Osteoblast (primary cell): ENCODE data around the gene ZC3H18. TPM values are rescaled to one million over a fixed set of nuclear protein-coding genes. Genes with fewer than 3 reads are reported as not detected.

Experiments
- DNase-seq: peaks from one replicate; pipeline ENCODE4 v3.0.0; 2011; ENCODE audit warnings: low spot score, mixed read lengths; ENCODE audit not compliant: insufficient read length; ENCODE audit errors: missing footprints
- H2AFZ ChIP-seq: 2 replicates; pipeline ENCODE4 v1.6.0; 2011; ENCODE audit warnings: mild to moderate bottlenecking, low read length
- H3K27ac ChIP-seq: 2 replicates; pipeline ENCODE4 v1.5.1; 2011; ENCODE audit warnings: mild to moderate bottlenecking, low read depth, low read length, moderate library complexity
- H3K27me3 ChIP-seq: 2 replicates; pipeline ENCODE4 v1.6.0; 2012; ENCODE audit warnings: mild to moderate bottlenecking, control low read depth, inconsistent platforms, low read length, moderate library complexity; ENCODE audit not compliant: insufficient read depth
- H3K36me3 ChIP-seq: 2 replicates; pipeline ENCODE4 v1.5.1; 2011; ENCODE audit warnings: mild to moderate bottlenecking, low read length, control low read depth, moderate library complexity; ENCODE audit not compliant: insufficient read depth
- H3K4me1 ChIP-seq: 2 replicates; pipeline ENCODE4 v1.5.1; 2011; ENCODE audit warnings: mild to moderate bottlenecking, low read length, control low read depth, moderate library complexity; ENCODE audit not compliant: insufficient read depth
- H3K4me2 ChIP-seq: 2 replicates; pipeline ENCODE4 v1.6.0; 2011; ENCODE audit warnings: mild to moderate bottlenecking, low read length; ENCODE audit not compliant: insufficient read depth
- H3K4me3 ChIP-seq: fragments of 200-600 bp; sonication (generic); 3 replicates; pipeline ENCODE4 v1.5.1; 2012; ENCODE audit warnings: mild to moderate bottlenecking, low read length, inconsistent platforms; ENCODE audit not compliant: insufficient read depth
- H3K79me2 ChIP-seq: 2 replicates; pipeline ENCODE4 v1.6.0; 2012; ENCODE audit warnings: mild to moderate bottlenecking, low read length, control low read depth, inconsistent platforms; ENCODE audit not compliant: insufficient read depth
- H3K9me3 ChIP-seq: 2 replicates; pipeline ENCODE4 v1.5.1; 2011; ENCODE audit warnings: low read depth, low read length, control low read depth
- H4K20me1 ChIP-seq: 2 replicates; pipeline ENCODE4 v1.6.0; 2012; ENCODE audit warnings: mild to moderate bottlenecking, low read length, control low read depth; ENCODE audit not compliant: insufficient read depth
- total RNA-seq: library from RNA; depleted of rRNA; stranded (reverse); fragments of >200 nt; gene quantifications from 2 replicates; pipeline ENCODE4 v1.2.3, GENCODE V29; 2012
- TF ChIP-seq, protein P1 (sequence below): IDR thresholded peaks from 2 replicates; pipeline ENCODE4 v1.5.1; 2011; ENCODE audit warnings: mild to moderate bottlenecking, low read depth, low read length, moderate library complexity; ENCODE audit errors: extremely low read depth

ZC3H18 gene
- total RNA-seq, 1 donor: 10.9 TPM

DNA sequence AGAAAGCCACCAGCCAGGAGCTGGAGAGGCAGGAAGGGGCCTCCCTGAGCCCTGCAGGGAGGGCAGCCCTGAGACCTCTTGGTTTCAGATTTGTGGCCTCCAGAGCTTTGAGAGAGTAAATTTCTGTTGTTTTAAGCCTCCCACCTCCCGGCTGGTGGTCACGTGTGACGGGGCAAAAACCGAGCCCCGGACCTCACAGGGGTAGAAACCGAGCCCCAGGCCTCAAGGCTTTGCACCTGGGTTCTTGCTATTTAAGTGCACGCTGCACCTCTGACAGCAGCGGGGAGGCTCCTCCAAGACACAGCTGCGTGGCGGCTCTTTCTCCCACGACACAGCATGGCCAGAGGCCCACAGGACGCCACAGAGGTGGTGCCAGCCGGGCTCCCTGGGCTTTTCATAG is 17.4 kb upstream of the ZC3H18 start:
- H3K4me1 ChIP-seq: no peaks in the 10 kb centered on the region
- H3K4me2 ChIP-seq: no peak overlapping the region
- H3K27me3 ChIP-seq: peaks cover 53% of the 10 kb centered on the region
- H3K4me3 ChIP-seq: no peak overlapping the region
- no peak overlapping the region for H3K27ac ChIP-seq
- H4K20me1 ChIP-seq: peaks cover 4% of the 10 kb centered on the region
- TF ChIP-seq, protein P1, sequence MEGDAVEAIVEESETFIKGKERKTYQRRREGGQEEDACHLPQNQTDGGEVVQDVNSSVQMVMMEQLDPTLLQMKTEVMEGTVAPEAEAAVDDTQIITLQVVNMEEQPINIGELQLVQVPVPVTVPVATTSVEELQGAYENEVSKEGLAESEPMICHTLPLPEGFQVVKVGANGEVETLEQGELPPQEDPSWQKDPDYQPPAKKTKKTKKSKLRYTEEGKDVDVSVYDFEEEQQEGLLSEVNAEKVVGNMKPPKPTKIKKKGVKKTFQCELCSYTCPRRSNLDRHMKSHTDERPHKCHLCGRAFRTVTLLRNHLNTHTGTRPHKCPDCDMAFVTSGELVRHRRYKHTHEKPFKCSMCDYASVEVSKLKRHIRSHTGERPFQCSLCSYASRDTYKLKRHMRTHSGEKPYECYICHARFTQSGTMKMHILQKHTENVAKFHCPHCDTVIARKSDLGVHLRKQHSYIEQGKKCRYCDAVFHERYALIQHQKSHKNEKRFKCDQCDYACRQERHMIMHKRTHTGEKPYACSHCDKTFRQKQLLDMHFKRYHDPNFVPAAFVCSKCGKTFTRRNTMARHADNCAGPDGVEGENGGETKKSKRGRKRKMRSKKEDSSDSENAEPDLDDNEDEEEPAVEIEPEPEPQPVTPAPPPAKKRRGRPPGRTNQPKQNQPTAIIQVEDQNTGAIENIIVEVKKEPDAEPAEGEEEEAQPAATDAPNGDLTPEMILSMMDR: no peak
- no peaks in the 10 kb centered on the region for H3K9me3 ChIP-seq
- no peak for DNase-seq
- H3K36me3 ChIP-seq: no peaks in the 10 kb centered on the region
- H3K79me2 ChIP-seq: no peaks in the 10 kb centered on the region
- no peak overlapping the region for H2AFZ ChIP-seq

- Histone ChIP-seq H3K4me3 (no peak overlapping the region), H4K20me1 (peaks cover 4% of the 10 kb centered on the region), H2AFZ (no peak overlapping the region), H3K27me3 (peaks cover 45% of the 10 kb centered on the region), H3K4me1 (no peaks in the 10 kb centered on the region), H3K9me3 (no peaks in the 10 kb centered on the region), H3K27ac (no peak overlapping the region), H3K79me2 (no peaks in the 10 kb centered on the region), H3K36me3 (no peaks in the 10 kb centered on the region), H3K4me2 (no peak overlapping the region)
- TF ChIP-seq, protein P1: no peak
- DNase-seq: no peak
These were observed 16.5 kb upstream of the ZC3H18 start for GRCh38 chr16:88553739-88554138.

DNA sequence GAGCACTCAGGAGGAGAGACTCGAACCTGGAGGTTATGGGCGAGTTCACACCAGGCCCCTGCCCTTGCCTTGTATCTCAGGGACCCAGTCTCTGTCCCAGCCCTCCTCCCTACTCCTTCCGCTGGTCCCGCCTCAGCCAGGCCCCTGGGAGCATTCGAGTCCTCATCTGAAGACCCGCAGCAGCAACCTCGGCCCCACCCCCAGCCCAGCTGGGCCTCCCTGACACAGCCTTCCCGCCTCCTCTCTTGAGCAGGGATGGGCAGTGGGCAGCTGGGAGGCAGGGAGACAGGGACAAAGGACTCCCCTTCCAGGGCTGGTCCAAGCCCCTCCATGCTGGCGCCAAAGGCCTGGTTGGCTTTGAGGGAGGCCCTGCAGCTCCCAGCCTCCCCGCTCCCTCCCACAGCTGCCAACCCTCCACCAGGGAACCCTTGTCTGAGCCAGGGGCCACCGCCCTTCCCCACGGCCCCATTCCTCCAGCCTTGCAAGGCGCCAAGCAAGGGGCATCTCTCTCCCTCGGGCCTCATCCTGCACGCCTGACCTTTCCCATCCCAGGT is 15.4 kb upstream of the ZC3H18 start:
- TF ChIP-seq, protein P1: no peak

GRCh38 chr16:88556294-88556988 is 13.8 kb upstream of the ZC3H18 start:
- H3K9me3 ChIP-seq: no peaks in the 10 kb centered on the region
- no peak overlapping the region for H3K4me2 ChIP-seq
- H3K27me3 ChIP-seq: peaks cover 37% of the 10 kb centered on the region
- DNase-seq: peak; percentile 6
- H3K4me3 ChIP-seq: no peak overlapping the region
- H3K36me3 ChIP-seq: no peaks in the 10 kb centered on the region
- H4K20me1 ChIP-seq: peaks cover 9% of the 10 kb centered on the region
- no peaks in the 10 kb centered on the region for H3K4me1 ChIP-seq
- no peak overlapping the region for H2AFZ ChIP-seq
- H3K27ac ChIP-seq: no peak overlapping the region
- H3K79me2 ChIP-seq: no peaks in the 10 kb centered on the region
- TF ChIP-seq, protein P1: no peak

More for the DNA sequence above, 15.4 kb upstream of the ZC3H18 start:
- peaks cover 4% of the 10 kb centered on the region for H4K20me1 ChIP-seq
- no peaks in the 10 kb centered on the region for H3K36me3 ChIP-seq
- no peaks in the 10 kb centered on the region for H3K9me3 ChIP-seq
- no peak overlapping the region for H3K27ac ChIP-seq
- DNase-seq: peak; percentile 75
- no peaks in the 10 kb centered on the region for H3K79me2 ChIP-seq
- no peak overlapping the region for H3K4me3 ChIP-seq
- no peaks in the 10 kb centered on the region for H3K4me1 ChIP-seq
- H3K4me2 ChIP-seq: no peak overlapping the region
- peaks cover 40% of the 10 kb centered on the region for H3K27me3 ChIP-seq
- no peak overlapping the region for H2AFZ ChIP-seq
